Medulla oblongata (tissue), 1 donor: Measurements from ENCODE around the gene MACIR.
A peak's percentile ranks its signal among the peaks of the same experiment; 100 is the strongest.
"Not testable (repeated sequence)": the region's sequence is repeated elsewhere in the genome, so short reads cannot be mapped to it uniquely, and the experiment has no call there.

ENCODE experiments used
- DNase-seq: peaks from one replicate; pipeline ENCODE4 v3.0.0-alpha.2; 2015; ENCODE audit errors: extremely low spot score

Gene MACIR, protein sequence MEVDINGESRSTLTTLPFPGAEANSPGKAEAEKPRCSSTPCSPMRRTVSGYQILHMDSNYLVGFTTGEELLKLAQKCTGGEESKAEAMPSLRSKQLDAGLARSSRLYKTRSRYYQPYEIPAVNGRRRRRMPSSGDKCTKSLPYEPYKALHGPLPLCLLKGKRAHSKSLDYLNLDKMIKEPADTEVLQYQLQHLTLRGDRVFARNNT

DNA sequence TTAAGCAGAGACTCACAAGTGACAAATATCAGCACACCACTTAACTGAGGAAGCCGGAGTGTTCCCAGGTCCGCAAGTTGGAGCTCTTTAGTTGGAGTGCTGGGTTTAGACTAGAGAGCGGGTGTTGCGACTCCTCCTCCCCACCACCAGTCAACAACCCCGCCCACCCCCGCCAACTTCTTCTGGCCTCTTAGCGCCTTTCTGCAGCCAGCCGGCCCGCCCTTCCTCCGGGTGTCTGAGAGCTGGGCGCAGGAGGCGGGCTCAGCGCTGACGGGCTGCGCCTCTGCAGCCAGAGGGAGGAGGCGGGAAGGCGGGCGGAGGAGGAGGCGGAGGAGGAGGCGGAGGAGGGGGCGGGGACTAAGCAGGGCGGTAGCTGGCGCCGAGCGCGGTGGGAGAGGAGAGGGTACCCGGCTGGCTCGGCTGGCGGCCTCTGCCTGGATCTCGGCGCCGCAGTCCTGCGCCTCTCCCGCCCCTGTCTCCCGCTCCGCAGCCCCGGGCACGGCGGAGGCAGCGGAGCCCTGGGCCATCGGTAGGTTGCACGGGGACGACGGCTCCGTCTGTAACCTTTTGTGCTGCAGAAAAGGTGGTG is at the start of gene MACIR:
MACIR (plus strand) TSS at position 396 of the 589 bp plus-strand sequence. CDS start 17,157 bp downstream, outside the sequence.
- DNase-seq: peak; percentile 97

DNA sequence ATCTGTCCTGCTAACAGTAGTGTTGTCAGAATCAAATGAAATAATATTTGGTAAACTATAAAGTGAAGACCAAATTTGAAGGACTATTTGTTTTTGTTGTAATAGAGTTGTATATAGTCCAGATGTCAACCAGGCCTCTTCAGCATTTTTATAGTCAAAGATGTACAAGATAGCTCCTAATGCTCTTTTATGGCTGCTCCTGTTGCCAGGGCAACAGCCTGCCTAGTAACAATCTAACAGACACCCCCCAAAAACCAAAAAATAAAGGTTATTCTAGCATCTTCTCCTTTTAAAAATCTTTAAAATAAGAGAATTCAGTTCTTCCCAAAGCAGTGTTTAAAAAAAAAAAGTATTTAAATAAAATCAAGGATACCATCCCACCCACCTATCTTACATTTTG is 49.5 kb upstream of the MACIR start:
- no peak for DNase-seq

GRCh38 chr5:103210952-103211351 is 47.6 kb upstream of the MACIR start:
- no peak for DNase-seq

GRCh38 chr5:103211576-103212561 is 46.7 kb upstream of the MACIR start:
- no peak for DNase-seq

DNA sequence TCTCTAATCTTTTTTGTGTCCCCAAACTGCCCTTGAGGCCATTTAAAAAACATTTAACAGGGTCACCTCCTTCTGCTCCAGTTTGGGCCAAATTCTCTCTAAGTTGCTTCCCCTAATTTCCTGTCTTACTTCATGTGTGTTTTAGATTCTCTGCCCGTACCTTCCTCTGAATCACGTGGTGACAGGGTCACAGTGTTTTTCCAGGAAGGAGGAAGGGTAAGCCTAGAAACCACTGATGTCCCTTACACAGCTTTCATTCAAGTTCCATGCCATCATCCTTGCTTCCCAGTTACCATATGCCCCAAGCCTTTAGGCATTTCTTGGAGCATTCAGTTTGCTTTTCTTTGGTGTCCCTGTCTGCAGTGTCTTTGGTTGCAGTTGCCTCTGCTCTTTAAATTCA is 42.4 kb upstream of the MACIR start:
- no peak for DNase-seq

DNA sequence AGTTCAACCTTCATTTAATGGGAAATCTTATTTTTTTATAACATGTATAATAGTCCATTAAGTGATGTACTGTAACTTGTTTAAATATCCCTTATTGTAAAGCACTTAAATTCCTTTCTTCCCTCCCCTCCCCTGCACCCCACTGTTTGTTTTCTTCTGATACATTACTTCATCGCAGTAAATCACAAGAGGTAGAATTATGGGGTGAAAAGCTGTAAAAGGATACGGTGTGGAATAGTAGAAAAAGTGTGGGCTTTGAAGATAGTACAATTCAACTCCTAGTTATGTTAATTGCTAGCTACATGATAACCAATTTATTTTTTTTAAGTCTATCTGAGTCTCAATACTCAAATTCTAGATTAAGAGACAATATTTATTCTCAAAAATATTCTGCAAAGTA is 41.9 kb upstream of the MACIR start:
- DNase-seq: no peak

DNA sequence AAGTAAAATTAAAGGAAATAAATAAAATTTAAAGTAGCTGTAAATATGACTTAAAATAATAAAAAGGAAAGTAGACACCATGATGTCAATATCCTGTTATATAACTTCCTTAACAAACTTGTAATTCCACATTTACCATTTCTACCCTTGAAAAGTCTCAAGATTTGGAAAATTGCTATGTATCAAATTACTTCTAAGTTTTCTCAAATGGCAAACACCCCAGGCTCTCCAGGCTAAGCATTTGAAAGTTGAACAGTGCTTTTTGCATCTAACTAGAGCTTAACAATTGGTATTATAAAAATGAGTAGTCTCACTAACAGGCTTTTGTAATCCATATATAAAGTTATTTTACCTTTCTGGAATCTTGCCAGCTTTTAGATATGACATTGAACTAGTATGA is 41.5 kb upstream of the MACIR start:
- no peak for DNase-seq

- DNase-seq: no peak
Observed at GRCh38 chr5:103218164-103218563, 40.4 kb upstream of the MACIR start.

DNA sequence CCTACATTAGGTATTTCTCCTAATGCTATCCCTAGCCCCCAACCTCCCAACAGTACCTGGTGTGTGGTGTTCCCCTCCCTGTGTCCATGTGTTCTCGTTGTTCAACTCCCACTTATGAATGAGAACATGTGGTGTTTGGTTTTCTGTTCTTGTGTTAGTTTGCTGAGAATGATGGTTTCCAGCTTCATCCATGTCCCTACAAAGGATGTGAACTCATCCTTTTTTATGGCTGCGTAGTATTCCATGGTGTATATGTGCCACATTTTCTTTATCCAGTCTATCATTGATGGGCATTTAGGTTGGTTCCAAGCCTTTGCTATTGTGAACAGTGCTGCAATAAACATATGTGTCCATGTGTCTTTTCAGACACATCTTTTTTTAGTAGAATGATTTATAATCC is 39.5 kb upstream of the MACIR start:
- DNase-seq: not testable (repeated sequence)

GRCh38 chr5:103223031-103223955 is 35.3 kb upstream of the MACIR start:
- no peak for DNase-seq

GRCh38 chr5:103224118-103224893 is 34.3 kb upstream of the MACIR start:
- peak; percentile 68 for DNase-seq

- no peak for DNase-seq
Observed at GRCh38 chr5:103224894-103225246, 33.7 kb upstream of the MACIR start.

DNA sequence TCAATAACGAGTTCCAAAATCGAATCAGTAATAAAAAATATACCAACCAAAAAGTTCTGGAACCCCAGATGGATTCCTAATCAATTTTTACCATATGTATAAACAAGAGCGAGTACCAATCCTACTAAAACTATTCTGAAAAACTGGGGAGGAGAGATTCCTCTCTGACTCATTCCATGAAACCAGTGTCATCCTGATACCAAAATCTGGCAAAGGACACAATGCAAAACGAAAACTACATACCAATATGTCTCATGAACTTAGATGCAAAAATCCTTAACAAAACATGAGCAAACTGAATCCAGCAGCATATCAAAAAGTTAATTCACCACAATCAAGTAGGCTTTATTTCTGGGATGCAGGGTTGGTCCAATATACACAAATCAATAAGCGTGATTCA is 30.5 kb upstream of the MACIR start:
- DNase-seq: no peak

DNA sequence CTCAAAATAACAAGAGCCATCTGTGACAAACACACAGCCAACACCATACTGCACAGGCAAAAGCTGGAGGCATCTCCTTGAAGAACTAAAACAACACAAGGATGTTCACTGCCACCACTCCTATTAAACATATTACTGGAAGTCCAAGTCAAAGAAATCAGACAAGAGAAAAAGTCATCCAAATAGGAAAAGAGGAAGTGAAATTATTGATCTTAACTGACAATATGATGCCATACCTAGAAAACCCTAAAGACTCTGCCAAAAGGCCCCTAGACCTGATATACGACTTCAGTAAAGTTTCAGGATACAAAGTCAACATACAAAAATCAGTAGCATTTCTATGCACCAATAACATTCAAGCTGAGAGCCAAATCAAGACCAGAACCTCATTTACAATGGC is 30.0 kb upstream of the MACIR start:
- no peak for DNase-seq

- DNase-seq: peak; percentile 49
Observed at GRCh38 chr5:103232393-103232999, 26.1 kb upstream of the MACIR start.

- no peak for DNase-seq
Observed at GRCh38 chr5:103234239-103234975, 24.2 kb upstream of the MACIR start.

DNA sequence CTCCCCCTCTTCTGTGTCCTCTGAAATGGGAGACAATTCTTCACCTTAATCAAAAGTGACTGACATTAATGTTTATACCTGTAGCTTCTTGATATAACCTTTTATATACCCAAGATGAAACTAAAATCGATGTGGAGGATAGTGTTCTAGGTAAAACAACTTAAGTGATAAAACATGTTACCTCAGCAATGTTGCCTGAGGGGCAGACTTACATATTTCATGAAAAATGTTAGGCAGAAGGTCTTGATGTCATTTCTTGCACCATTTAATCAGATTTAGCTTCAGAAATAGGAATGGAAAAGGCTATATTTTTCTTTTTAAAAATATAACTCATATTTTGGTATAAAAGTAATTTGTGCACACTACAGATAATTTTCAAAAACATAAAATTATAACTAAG is 22.7 kb upstream of the MACIR start:
- DNase-seq: no peak

DNA sequence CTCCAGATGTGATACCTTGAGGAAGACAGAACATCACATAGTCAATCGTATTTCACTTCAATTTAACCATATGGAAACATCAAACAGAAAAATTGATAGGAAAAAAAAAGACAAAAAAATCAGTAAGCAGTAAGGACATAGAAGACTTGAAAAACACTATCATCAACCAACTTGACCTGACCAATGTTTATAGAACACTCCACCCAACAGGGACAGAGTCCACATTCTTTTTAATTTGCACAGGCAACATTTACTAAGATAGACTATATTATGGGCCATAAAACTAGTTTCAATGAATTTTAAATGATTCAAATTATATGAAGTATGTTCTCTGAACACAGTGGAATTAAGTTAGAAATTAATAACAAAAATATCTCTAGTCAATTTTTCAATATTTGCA is 20.8 kb upstream of the MACIR start:
- DNase-seq: no peak

GRCh38 chr5:103243665-103244064 is 14.9 kb upstream of the MACIR start:
- no peak for DNase-seq

DNA sequence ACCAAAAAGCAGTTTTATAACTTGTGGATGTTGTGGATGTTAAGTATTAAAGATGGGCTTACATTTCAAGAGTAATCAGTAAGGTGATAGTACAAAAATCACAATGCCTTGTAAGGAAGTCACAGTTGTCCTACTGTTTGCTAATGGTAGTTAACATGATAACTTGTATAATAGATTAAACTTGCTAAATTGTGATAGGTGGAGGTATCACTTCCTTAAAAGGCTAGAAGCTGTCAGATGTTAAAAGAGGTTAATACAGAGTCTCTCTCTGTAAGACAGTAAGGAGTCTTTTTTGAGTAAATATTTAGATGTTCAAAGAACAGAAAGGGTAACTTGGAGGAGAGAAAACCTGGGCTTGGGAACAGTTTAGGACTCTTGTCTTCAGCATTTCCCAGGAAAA is 14.2 kb upstream of the MACIR start:
- no peak for DNase-seq
